ENCODE measurements around the gene BLVRA.

The BLVRA gene

GRCh38 chr7:43726466-43726865 is 32.0 kb upstream of the BLVRA start:
- no peak overlapping the region for H2AFZ ChIP-seq (ENCODE audit: low read length)
- H3K9ac ChIP-seq (ENCODE audit: low read length): no peak overlapping the region
- H3K4me3 ChIP-seq (ENCODE audit: low read length): no peak overlapping the region
- H3K4me1 ChIP-seq (ENCODE audit: low read length): peaks cover 14% of the 10 kb centered on the region; the same call in 1 of the 2 replicates
- no peaks in the 10 kb centered on the region for H3K27me3 ChIP-seq (replicated peaks; ENCODE audit: insufficient read depth, low read length)
- no peaks in the 10 kb centered on the region for H3K36me3 ChIP-seq (replicated peaks; ENCODE audit: insufficient read depth, low read length)
- no peaks in the 10 kb centered on the region for H3K9me2 ChIP-seq (replicated peaks; ENCODE audit: insufficient read depth, low read length)
- no peak overlapping the region for H3K4me2 ChIP-seq (ENCODE audit: low read depth, low read length)
- TF ChIP-seq EZH2 (optimal IDR thresholded peaks at IDR 0.05; ENCODE audit: low read depth, low read length): no peak
- no peak for TF ChIP-seq CTCF (IDR thresholded peaks at IDR 0.05; ENCODE audit: low read length)
- TF ChIP-seq EZH2phosphoT487 (IDR thresholded peaks at IDR 0.05; ENCODE audit: low read length): no peak
- no peak overlapping the region for H3K27ac ChIP-seq (ENCODE audit: low read length)
- H4K20me1 ChIP-seq (ENCODE audit: insufficient read depth, low read length): peaks cover 1% of the 10 kb centered on the region; the same call in 1 of the 2 replicates
- no peak for DNase-seq
- H3K9me3 ChIP-seq (replicated peaks; ENCODE audit: insufficient read depth, low read length): no peaks in the 10 kb centered on the region
- H3K79me2 ChIP-seq (ENCODE audit: low read length): peaks cover 78% of the 10 kb centered on the region
- H3F3A ChIP-seq (ENCODE audit: insufficient read depth, low read length): peaks cover 10% of the 10 kb centered on the region; the same call in 1 of the 2 replicates

GRCh38 chr7:43727003-43727402 is 31.5 kb upstream of the BLVRA start:
- H3K79me2 ChIP-seq (ENCODE audit: low read length): peaks cover 73% of the 10 kb centered on the region
- H4K20me1 ChIP-seq (ENCODE audit: insufficient read depth, low read length): no peaks in the 10 kb centered on the region; the same call in 1 of the 2 replicates
- TF ChIP-seq CTCF (IDR thresholded peaks at IDR 0.05; ENCODE audit: low read length) (no peak), EZH2phosphoT487 (IDR thresholded peaks at IDR 0.05; ENCODE audit: low read length) (no peak), EZH2 (optimal IDR thresholded peaks at IDR 0.05; ENCODE audit: low read depth, low read length) (no peak)
- H3F3A ChIP-seq (ENCODE audit: insufficient read depth, low read length): peaks cover 10% of the 10 kb centered on the region; the same call in 1 of the 2 replicates
- H2AFZ ChIP-seq (ENCODE audit: low read length): no peak overlapping the region
- no peaks in the 10 kb centered on the region for H3K36me3 ChIP-seq (replicated peaks; ENCODE audit: insufficient read depth, low read length)
- H3K4me3 ChIP-seq (ENCODE audit: low read length): no peak overlapping the region
- no peaks in the 10 kb centered on the region for H3K9me2 ChIP-seq (replicated peaks; ENCODE audit: insufficient read depth, low read length)
- H3K4me1 ChIP-seq (ENCODE audit: low read length): peaks cover 14% of the 10 kb centered on the region; the same call in 1 of the 2 replicates
- no peak overlapping the region for H3K27ac ChIP-seq (ENCODE audit: low read length)
- no peaks in the 10 kb centered on the region for H3K27me3 ChIP-seq (replicated peaks; ENCODE audit: insufficient read depth, low read length)
- no peak overlapping the region for H3K4me2 ChIP-seq (ENCODE audit: low read depth, low read length)
- DNase-seq: no peak
- no peaks in the 10 kb centered on the region for H3K9me3 ChIP-seq (replicated peaks; ENCODE audit: insufficient read depth, low read length)
- no peak overlapping the region for H3K9ac ChIP-seq (ENCODE audit: low read length)

GRCh38 chr7:43727494-43727893 is 31.0 kb upstream of the BLVRA start:
- no peak for TF ChIP-seq EZH2 (optimal IDR thresholded peaks at IDR 0.05; ENCODE audit: low read depth, low read length)
- TF ChIP-seq CTCF (IDR thresholded peaks at IDR 0.05; ENCODE audit: low read length): no peak
- no peak for TF ChIP-seq EZH2phosphoT487 (IDR thresholded peaks at IDR 0.05; ENCODE audit: low read length)
- H3K27me3 ChIP-seq (replicated peaks; ENCODE audit: insufficient read depth, low read length): no peaks in the 10 kb centered on the region
- H3K36me3 ChIP-seq (replicated peaks; ENCODE audit: insufficient read depth, low read length): no peaks in the 10 kb centered on the region
- H3K9me3 ChIP-seq (replicated peaks; ENCODE audit: insufficient read depth, low read length): no peaks in the 10 kb centered on the region
- no peaks in the 10 kb centered on the region for H4K20me1 ChIP-seq (ENCODE audit: insufficient read depth, low read length)
- H3K9ac ChIP-seq (ENCODE audit: low read length): no peak overlapping the region
- peaks cover 10% of the 10 kb centered on the region; the same call in 1 of the 2 replicates for H3F3A ChIP-seq (ENCODE audit: insufficient read depth, low read length)
- no peaks in the 10 kb centered on the region for H3K9me2 ChIP-seq (replicated peaks; ENCODE audit: insufficient read depth, low read length)
- H3K4me1 ChIP-seq (ENCODE audit: low read length): peaks cover 14% of the 10 kb centered on the region; the same call in 1 of the 2 replicates
- no peak for DNase-seq
- no peak overlapping the region for H3K27ac ChIP-seq (ENCODE audit: low read length)
- peaks cover 68% of the 10 kb centered on the region for H3K79me2 ChIP-seq (ENCODE audit: low read length)
- H3K4me3 ChIP-seq (ENCODE audit: low read length): no peak overlapping the region
- H3K4me2 ChIP-seq (ENCODE audit: low read depth, low read length): 0 out of 2 replicates have a peak overlapping the region, but pooled peaks have one; percentile 2
- no peak overlapping the region for H2AFZ ChIP-seq (ENCODE audit: low read length)
